GM18498 (cell line): Measurements from ENCODE around the gene SEC22C.
A peak's percentile ranks its signal among the peaks of the same experiment; 100 is the strongest.

ENCODE experiments used
- ATAC-seq: cut with Tn5 transposase; IDR thresholded peaks from one replicate; pipeline ENCODE4 v1.9.1; 2021; ENCODE audit warnings: mild to moderate bottlenecking, moderate library complexity; ENCODE audit not compliant: unreplicated experiment

The SEC22C gene

DNA sequence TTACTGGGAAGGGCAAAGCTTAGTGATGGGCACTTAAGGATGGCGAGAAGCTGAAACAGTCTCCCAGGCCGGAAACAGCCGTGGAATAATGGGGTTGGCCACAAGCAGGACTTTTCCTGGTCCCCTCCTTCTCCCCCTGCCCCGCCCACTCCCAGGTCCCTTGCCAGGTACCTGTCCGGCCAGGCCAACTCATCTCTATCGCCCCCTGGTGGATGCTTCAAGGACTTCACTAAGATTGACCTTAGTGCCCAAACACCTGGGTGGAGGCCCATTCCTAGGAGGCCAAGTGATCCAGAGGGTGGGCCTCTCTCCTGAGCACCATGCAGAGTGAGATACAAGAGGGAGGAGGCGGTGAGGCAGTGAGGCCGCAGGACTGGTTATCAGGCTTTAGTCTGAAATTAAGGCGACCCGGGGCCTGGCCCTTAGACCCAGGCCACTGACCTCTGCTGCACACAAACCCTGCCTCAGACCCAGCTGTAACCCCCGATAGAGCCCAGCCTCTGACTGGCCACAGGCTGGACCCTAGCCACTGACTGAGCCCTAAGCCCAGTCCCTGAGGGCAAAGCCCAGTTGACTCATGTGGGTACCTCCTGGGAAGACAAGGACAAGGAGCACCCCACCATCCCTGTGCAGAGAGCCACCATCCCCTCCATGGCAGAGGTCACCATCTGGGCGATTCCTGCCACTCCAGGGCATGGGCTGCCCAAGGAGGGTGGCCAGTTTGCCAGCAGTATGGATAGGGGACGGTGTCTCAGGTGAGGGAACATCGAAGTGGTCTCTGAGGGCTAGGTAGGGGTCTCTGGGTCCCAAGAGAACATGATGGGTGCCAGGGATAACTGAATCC lies 41.7 kb downstream of the SEC22C start:
- no peak for ATAC-seq

- no peak for ATAC-seq
These were observed 44.4 kb downstream of the SEC22C start for GRCh38 chr3:42537350-42537749.

GRCh38 chr3:42535981-42536784 lies 45.6 kb downstream of the SEC22C start:
- ATAC-seq, result peak; percentile 50

GRCh38 chr3:42533161-42533897 lies 48.4 kb downstream of the SEC22C start:
- ATAC-seq, result no peak

DNA sequence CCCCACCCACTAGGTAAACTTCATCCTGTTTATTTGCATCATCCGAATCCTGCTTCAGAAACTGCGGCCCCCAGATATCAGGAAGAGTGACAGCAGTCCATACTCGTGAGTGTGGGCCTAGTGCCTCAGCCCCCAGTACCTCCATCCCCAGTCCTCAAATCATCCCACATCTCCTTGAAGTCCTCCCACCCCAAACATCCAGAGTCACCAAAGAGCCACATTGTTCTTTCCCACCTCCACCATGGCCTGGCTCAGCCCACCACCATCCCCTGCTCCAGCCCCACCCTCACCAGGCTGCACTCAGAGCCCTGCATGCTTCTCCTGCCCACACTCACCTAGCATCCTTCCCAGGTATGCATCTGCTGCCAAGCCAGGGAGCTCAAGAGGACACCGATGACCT lies 49.5 kb downstream of the SEC22C start:
- no peak for ATAC-seq

DNA sequence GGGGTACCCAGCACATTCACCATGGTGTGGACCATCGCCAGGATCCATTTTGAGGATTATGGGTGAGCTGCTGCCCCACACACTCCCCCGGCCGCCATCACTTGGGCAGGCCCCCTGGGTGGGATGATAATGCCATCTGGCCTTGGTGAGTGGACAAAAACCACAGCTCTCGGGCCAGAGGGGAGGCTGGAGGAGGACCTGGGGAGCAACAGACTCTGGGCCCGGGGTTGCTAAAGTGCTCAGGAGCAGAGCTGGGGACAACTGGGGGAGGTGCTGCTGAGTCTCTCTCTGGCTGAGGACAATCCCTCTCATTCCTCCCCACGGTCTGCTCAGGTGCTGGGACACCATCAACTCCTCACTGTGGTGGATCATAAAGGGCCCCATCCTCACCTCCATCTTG lies 50.3 kb downstream of the SEC22C start:
- ATAC-seq, result no peak

- no peak for ATAC-seq
These were observed 51.7 kb downstream of the SEC22C start for GRCh38 chr3:42530073-42530472.

- ATAC-seq, result no peak
These were observed 52.3 kb downstream of the SEC22C start for GRCh38 chr3:42529468-42529867.

- ATAC-seq, result no peak
These were observed 54.3 kb downstream of the SEC22C start for GRCh38 chr3:42527368-42527917.

- ATAC-seq, result no peak
These were observed 55.0 kb downstream of the SEC22C start for GRCh38 chr3:42526616-42527367.

DNA sequence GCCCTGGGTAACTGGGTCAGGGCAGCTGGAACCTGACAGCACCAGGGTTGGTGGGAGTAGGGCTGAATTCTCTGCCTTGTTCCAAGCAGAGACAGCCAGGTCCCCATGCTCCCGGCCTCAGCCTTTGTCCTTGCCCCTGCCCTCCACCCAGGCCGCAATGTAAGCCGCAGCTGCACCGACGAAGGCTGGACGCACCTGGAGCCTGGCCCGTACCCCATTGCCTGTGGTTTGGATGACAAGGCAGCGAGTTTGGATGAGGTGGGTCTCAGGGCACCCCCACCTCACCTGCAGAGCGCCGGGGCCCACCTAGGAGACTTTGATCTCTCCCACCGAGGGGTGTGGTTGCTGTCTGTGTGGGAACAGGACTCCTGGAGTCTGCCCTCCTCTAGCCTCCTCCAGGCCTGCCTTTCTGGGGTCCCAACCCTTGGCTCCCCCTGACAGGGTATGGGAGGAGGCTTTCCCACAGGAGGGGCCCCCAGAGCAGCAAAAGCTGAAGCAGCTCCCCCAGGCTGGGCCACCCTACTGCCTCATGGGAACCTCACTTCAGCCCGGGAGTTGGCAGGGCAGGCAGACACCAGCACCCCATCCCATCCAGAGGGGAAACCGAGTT lies 55.9 kb downstream of the SEC22C start:
- no peak for ATAC-seq

GRCh38 chr3:42525212-42525611 lies 56.6 kb downstream of the SEC22C start:
- ATAC-seq, result no peak

DNA sequence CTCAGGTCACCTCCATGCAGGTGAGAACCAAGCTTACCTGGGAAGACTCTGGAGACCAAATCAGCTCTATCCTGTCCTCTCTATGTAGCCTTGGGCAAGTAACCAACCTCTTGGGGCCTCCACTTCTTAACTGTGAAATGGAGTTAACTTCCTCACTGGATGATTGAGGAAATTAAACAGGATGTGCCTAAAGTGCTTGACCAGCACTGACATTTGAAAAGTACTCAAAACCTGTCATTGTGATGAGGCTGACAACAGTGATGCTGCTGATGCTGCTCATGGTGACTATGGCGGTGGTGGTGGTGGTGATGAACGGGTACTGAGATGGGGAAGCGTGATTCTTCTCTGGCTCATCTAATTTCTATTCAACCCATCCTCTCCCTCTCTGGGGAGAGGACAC lies 57.0 kb downstream of the SEC22C start:
- ATAC-seq, result no peak

DNA sequence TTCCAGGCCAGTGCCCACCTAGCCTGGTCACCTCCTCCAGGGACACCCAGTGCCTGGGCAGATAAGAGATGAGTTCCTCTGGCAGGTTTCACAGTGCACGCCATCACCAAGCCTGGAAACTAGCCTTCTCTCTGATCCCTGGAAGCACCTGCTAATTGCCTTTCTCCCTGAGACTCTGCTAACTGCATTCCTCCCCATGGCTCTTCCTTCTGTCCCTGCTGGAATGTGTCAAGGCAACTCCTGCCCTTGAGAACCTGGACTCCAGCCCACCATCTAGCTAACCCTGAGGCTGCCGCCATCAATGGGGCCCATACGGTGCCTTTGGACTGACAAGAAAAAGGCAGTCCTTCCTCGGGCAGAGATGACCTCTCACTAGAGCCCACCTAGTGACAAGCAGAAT lies 60.9 kb downstream of the SEC22C start:
- no peak for ATAC-seq

DNA sequence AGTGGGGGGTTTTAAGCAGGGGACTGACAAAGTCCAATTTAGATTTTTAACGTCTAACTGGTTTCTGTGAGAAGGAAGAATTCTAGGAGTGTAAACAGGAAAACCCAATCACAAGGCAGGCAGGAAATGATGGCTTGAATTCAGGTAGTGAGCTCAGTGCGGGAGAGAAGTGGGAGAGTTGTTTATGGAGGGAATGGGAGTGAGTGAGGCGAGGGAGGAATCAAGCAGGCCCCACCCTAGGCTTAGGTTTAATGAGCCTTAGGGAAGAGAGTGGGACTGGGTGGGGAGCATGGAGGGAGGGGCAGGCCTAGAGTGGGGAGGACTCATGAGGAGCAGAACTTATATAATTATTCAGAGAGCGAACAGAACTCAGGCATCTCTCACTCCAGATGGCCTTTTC lies 61.4 kb downstream of the SEC22C start:
- no peak for ATAC-seq

GRCh38 chr3:42519568-42519962 lies 62.2 kb downstream of the SEC22C start:
- no peak for ATAC-seq

GRCh38 chr3:42518800-42519567 lies 62.8 kb downstream of the SEC22C start:
- no peak for ATAC-seq

DNA sequence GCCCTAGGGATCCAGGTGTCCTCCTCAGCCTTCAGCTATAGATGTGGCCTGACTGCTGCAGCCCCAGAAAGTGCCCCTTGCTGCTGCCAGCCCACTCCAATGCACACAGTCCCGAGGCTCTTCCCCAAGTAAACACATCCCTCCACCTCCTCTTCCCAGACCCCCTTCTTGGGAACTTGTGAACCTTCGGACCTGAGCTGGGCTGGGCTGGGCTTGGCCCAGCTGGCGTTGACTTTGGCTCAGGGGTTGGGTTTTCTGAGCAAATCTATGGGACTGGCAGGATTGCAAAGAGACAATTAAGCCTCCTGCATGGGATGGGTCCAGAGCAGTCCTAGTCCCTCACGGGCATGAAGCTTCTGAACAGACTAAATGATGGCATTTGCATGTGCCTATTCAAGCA lies 64.7 kb downstream of the SEC22C start:
- no peak for ATAC-seq

GRCh38 chr3:42516443-42516842 lies 65.3 kb downstream of the SEC22C start:
- ATAC-seq, result no peak
